Activated CD4-positive, alpha-beta T cell treated with anti-CD3 and anti-CD28 coated beads, Interleukin-2, Interleukin-4, amounts not matched to agents 100 ng/mL and 50 ng/mL, durations not matched to agents 16 hours and 8 hours (primary cell): ENCODE measurements around the gene MYOC.
"Not testable (repeated sequence)": the region's sequence is repeated elsewhere in the genome, so short reads cannot be mapped to it uniquely, and the experiment has no call there.

ENCODE experiments used
- DNase-seq: peaks from one replicate; pipeline ENCODE4 v3.0.0-alpha.2; 2020; ENCODE audit warnings: low spot score

Gene MYOC

DNA sequence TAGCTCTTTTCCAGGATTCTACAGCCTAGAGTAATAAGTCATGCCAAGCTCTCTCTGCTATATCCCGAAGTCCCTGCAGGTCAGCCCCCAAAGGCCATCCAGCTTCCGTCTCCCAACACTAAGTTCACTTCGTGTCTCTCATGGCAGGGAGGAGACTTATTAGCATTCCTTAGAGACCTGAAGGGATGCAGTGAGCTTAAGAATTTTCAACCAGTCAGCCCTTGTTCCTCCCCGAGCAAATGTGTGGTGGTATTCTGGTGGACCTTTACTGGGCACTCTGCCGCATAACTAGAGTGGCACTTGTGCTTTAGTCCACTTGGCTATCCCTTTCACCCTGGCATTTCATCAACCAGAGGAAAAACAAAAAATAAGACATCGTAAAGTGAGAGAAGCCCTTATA, 49.4 kb downstream of the MYOC start:
- DNase-seq: not testable (repeated sequence)

DNA sequence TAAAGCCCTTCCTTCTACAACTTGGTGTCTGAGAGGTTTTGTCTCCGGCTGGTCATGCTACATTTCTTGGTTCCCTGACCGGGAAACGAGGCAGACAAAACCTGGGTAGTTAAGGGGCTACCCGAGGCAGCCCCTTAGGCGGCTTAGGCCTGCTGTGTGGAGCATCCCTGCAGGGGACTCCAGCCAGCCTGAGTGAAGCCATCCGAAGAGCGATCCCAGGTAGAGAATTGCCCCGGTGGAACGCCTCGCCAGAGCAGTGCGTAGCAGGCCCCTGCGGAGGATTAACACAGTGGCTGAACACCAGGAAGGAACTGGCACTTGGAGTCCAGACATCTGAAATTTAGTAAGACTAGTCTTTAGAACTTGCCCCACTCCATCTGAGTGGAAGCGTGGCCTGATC, 51.6 kb downstream of the MYOC start:
- DNase-seq: no peak

DNA sequence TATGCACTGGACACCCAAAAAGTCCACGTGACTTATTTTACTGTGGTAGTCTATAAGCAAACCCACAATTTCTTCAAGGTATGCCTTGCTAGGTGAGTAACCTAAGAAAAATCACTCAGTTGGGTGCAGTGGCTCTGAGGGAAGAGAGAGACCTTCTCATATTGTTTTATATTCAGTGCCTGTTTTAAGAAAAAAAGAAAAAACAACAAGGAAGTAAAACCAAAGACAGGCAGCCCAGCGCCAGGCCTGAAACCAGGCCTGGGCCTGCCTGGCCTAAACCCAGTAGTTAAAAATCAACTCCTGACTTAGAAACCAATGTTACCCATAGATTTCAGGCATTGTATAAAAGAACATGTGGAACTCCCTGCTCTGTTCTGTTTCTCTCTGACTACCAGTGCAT, 52.2 kb downstream of the MYOC start:
- DNase-seq: not testable (repeated sequence)

DNA sequence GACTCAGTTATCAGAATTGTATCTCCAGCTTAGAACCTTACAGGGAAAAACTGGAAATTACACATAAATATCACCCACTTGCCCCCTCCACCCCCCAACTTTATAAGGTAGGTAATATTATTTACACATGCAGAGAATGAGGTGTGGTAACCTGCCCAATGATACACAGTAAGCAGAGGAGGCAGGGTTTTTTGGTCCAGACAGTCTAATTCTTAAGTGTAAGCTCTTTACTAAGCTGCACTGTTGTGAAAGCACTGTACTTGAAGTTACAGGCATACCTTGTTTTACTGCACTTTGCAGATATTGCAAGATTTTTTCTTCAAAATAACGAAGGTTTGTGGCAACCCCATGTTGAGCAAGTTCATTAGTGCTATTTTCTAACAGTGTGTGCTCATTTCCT, 55.3 kb downstream of the MYOC start:
- no peak for DNase-seq

DNA sequence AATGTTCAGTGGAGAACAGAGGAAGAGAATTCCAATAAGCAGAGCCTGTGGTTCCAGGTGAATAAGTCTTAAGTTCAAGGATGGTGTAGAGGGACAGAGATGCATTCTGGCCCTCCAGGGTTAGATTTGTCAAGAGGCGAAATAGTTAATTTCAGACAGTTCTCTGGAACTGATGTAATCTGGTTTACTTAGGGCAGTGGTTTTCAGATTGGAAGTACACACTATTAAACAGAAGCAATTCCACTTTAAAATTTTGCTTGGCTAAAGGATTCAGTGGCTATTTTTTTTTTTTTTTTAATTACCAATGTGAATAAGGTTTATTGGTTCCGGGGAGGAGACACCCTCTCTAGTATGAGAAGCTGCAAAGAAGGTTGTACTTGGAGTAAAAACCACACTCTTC, 55.8 kb downstream of the MYOC start:
- no peak for DNase-seq

DNA sequence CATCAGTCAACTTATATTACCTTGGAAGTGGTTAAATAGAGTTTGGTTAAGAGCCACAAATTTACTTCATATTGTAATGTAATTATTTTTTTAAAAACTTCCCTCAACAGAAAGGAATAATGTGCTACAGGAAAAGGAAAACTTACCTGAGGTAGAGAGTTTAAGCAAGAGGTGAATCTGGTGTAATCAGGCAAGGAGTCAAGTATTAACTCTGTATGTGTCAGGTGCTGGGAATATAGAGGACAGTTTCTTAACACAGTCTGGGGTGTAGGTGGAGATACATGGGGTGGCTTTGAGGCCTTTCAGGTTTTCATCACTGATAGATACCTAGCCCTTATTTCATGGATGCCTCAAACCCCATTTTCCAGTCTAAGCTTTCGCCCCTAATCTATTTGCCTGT, 56.4 kb downstream of the MYOC start:
- no peak for DNase-seq

DNA sequence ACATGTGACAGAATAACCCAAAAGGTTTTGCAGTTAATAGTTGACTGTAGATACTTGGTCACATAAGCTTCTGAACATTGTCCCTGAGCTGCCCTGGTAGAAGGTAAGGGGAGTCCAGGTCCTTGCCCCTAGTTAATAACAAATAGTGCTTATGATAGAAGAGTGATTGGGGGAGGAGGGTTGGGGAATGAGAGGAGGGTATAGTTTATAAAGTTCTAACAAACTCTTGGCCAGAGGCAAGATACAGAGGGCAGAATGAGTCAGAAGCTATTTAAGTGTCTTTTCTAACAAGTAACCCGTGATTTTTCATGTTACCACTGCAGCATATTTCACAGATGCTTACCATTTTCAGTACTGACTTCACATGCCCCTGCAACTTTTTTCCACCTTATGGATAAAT, 57.2 kb downstream of the MYOC start:
- DNase-seq: no peak

DNA sequence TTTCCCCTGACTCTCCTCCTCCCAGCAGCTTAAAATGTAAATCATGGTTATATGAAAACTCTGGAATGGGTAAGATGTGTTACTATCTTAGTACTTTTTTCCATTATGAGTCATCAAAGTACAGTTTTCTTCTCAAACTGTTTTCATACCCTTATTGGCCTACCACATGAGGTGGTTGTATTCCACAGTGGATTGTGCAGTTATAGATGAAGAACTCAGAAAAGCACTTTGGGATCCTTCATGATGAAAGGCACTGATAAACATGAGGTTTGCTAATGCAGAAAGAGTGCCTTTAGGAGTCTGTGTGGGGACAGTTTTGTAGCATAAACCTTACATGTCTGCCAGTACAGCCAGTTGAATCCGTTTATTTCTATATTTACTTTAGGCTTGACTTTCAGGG, 62.5 kb downstream of the MYOC start:
- DNase-seq: peak; percentile 26

DNA sequence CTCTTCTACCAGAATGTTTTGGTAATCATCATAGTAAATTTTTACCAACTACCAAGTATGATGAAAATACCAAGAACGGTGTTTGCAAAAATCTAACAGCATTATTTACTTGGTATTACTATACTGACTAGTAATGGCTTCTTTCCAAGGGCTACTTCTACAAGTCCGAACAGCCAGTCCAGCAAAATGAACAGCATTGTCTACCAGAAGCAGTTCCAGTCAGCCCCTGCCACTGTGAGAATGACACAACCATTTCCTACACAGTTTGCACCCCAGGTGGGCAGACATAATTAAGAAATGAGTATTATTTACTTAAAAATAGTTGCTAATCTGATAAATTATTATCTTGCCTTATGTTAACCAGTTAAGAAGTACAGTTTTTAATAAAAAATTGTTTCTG, 64.3 kb downstream of the MYOC start:
- DNase-seq: no peak

DNA sequence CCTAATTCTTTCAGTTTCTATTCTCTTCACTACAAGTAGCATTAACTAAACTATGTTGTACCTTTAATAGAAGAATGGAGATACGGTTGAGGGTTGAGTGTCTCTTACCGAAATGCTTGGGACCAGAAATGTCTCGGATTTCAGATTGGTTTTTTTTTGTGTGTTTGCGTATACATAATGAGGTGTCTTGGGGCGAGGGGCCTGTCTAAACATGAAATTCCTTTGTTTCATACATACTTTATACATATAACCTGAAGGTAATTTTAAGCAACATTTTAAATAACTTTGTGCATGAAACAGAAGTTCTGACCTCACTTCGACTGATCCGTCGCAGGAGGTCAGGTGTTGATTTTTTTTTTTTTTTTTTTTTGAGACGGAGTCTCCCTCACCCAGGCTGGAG, 66.8 kb downstream of the MYOC start:
- no peak for DNase-seq
